ENCODE measurements around the gene LRATD1.

DNA sequence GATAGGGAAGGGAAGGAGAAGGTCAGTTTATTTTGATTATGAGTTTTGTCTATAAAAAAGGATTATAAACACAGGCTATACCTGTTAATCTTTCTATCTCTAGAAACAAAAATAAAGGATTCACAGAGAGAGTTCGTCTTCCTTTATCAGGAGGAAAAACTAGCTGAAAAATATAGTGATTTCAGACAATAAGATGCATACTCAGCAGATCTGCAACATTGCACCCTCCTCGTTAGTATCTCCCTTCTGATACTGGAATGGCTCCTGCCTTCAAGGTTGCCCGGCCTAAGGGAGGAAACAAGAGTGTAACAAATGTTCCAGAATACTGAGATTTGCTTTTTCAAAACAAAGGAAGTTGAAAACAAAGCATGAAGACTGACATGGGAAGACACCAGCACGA is 48.7 kb upstream of the LRATD1 start:
- TF ChIP-seq, protein P1, sequence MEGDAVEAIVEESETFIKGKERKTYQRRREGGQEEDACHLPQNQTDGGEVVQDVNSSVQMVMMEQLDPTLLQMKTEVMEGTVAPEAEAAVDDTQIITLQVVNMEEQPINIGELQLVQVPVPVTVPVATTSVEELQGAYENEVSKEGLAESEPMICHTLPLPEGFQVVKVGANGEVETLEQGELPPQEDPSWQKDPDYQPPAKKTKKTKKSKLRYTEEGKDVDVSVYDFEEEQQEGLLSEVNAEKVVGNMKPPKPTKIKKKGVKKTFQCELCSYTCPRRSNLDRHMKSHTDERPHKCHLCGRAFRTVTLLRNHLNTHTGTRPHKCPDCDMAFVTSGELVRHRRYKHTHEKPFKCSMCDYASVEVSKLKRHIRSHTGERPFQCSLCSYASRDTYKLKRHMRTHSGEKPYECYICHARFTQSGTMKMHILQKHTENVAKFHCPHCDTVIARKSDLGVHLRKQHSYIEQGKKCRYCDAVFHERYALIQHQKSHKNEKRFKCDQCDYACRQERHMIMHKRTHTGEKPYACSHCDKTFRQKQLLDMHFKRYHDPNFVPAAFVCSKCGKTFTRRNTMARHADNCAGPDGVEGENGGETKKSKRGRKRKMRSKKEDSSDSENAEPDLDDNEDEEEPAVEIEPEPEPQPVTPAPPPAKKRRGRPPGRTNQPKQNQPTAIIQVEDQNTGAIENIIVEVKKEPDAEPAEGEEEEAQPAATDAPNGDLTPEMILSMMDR (IDR thresholded peaks at IDR 0.05) = no peak
- TF ChIP-seq POLR2A (IDR thresholded peaks at IDR 0.05) = no peak
